ENCODE data around the gene RPS5.
"Not testable (repeated sequence)": the region's sequence is repeated elsewhere in the genome, so short reads cannot be mapped to it uniquely, and the experiment has no call there.

The RPS5 gene

GRCh38 chr19:58386576-58387337, at the start of gene RPS5:
TSS of gene RPS5 (plus strand) at chr19:58387269. CDS start at chr19:58388138, 869 bp downstream.
- DNase-seq, result peak; percentile 99

- no peak for DNase-seq
These were observed 48.7 kb upstream of the RPS5 start for GRCh38 chr19:58338336-58338735.

- no peak for DNase-seq
These were observed 48.1 kb upstream of the RPS5 start for GRCh38 chr19:58338825-58339558.

- DNase-seq, result no peak
These were observed 41.5 kb upstream of the RPS5 start for GRCh38 chr19:58345558-58345957.

GRCh38 chr19:58346961-58347929, 39.8 kb upstream of the RPS5 start:
- peak; percentile 76 for DNase-seq

GRCh38 chr19:58348080-58348479, 39.0 kb upstream of the RPS5 start:
- DNase-seq, result not testable (repeated sequence)

- DNase-seq, result no peak
These were observed 37.5 kb upstream of the RPS5 start for GRCh38 chr19:58349590-58349989.

- no peak for DNase-seq
These were observed 36.8 kb upstream of the RPS5 start for GRCh38 chr19:58350001-58350861.

- DNase-seq, result no peak
These were observed 36.1 kb upstream of the RPS5 start for GRCh38 chr19:58350871-58351557.

- DNase-seq, result no peak
These were observed 35.6 kb upstream of the RPS5 start for GRCh38 chr19:58351558-58351878.

GRCh38 chr19:58351990-58352755, 34.9 kb upstream of the RPS5 start:
- no peak for DNase-seq

- no peak for DNase-seq
These were observed 34.1 kb upstream of the RPS5 start, which contains the start of gene A1BG for GRCh38 chr19:58352760-58353671. TSS of gene A1BG (minus strand) at chr19:58353492. CDS start at chr19:58353437, 55 bp downstream.

GRCh38 chr19:58353717-58354477, 33.2 kb upstream of the RPS5 start:
- DNase-seq, result no peak

GRCh38 chr19:58354478-58355030, 32.5 kb upstream of the RPS5 start:
- no peak for DNase-seq

- no peak for DNase-seq
These were observed 31.8 kb upstream of the RPS5 start for GRCh38 chr19:58355215-58355796.

- DNase-seq, result no peak
These were observed 30.9 kb upstream of the RPS5 start for GRCh38 chr19:58355908-58356765.
